Ramos (cell line): Measurements from ENCODE around the gene ERC2.

Experiments used
- in situ Hi-C: fragments of 300-500 bp; cut with MboI; formaldehyde crosslinking; loops from one replicate; pipeline ENCODE4 v1.14.3; 2022; ENCODE audit warnings: low sequenced_read_pairs; ENCODE audit not compliant: unreplicated experiment

Gene ERC2

DNA sequence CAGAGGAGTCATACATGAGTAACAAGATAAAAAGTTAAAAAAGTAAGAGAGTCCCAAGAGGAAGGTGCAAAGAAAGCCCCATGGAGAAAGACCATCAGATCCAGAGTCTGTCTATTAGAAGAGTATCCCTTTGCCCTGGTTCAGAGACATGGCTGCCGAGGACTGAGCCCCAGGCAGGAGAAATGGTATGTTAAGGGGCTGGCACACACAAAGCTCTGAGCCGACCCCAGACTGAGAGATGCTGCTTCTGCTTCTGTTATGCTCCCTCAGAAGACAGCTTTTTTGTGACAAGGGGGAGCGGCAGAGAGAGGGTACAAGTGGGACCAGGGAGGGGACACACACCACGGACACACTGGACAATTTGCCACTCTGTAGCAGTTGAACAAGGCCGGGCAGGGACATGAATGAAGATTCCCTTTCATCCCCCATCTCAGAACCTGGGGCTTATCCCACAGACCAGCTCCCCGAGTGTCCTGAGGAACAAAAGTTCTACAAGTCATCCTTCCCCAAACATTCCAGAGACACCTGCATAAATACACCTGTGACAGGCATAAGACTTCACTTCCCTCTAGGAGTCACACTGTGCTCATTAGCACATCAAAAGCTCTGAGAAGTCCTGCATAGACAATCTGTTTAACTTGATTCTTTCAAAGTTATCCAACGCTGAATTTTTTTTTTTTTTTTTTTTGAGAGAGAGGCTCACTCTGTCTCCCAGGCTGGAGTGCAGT is 819.5 kb downstream of the ERC2 start:
- in situ Hi-C loops, result no loop called here

DNA sequence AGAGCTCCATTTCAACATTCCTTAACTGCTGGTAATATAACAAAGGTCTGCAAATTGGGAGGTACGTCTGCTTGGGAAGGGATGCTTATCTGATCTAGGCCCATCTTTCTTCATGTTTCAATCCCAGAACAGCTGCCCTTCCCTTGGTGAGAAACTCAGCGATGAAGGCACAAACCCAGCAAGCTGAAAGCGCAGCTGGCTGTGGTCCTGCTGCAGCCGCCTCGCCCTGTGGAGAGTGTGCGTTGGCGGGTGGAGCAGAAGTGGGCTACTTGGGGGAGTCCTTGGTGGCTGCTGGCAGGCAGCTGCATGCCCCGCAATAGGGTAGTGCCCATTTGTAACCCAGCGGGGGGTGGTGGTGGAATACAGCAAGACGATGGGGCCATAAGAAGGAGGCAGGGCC is 820.6 kb downstream of the ERC2 start:
- in situ Hi-C loops, result no loop called here

DNA sequence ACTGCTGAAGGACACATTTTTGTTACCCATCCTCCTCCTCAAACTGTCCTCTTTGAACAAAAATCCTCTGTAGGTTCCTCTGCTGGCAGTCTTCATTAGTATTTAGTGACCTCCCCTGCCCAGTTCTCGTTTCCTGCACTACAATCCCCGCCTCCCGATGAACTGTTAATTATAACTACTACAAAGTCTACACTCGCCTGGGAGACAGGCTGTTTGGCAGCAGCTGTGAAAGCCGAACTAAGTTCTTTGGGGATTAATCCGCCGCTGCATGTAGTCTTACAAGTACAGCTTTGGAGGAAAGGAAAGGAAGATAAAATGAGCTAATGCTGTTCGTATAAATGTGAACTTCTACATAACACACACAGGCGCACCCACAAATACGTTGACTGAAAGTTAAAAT is 821.2 kb downstream of the ERC2 start:
- in situ Hi-C loops, result no loop called here

DNA sequence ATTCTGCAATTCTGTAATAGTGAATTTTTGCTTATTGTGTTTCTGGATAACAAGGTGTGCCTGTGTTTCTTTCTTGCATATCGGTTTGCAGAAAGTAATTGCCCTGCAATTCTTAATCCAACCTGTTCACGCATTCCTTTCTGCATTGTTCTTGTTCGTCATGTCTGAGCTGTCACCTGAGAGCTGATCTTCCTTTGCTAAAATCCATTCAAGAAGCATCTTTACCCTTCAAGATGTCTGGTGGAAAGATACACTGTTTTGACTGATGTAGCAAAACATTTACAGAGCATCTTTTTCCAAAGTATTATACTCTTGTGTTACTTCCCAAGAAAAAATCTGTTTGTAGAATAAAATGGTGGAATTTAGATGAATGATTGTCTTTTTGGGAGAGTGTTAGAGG is 822.1 kb downstream of the ERC2 start:
- in situ Hi-C loops, result no loop called here

GRCh38 chr3:55645422-55645821 is 822.8 kb downstream of the ERC2 start:
- in situ Hi-C loops, result no loop called here

DNA sequence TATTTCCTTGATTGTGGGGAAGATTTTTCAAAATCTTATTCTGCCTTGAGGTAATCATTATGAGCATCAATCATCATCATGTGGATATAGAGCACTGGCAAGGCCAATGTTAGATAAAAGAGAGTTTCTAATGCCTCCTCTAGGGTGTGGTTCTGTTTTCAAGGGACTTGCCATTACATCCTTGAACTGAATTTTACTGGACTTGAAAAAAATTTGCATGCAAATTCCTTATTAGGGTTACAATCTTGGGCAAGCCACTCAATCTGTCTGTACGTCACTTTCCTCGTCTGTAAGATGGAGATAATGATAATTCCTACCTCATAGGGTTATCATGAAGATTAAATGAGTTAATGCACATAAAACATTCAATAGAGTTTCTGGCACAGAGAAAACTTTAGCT is 825.0 kb downstream of the ERC2 start:
- in situ Hi-C loops, result no loop called here

- in situ Hi-C loops, result no loop called here
Observed at GRCh38 chr3:55641964-55642363, 826.3 kb downstream of the ERC2 start.

GRCh38 chr3:55639896-55640765 is 828.1 kb downstream of the ERC2 start:
- in situ Hi-C loops, result no loop called here

DNA sequence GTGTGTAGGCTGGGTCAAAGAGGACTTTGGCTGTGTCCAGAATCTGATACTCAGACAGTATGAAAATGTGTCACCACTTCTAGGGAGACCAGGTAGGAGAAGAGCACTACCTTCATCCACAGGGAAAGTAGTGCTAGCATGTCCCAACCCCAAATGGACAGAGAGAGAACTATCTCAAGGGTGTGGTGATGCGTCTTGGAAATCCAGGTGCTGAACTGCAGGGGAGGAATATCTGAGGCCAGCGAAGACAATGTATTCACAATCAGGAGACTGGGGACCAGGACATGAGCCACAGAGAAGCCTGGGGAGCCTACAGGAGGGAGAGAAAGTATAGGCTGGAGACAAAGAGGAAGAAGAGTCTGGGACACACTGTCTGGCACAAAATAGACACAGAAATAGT is 829.1 kb downstream of the ERC2 start:
- in situ Hi-C loops, result no loop called here

DNA sequence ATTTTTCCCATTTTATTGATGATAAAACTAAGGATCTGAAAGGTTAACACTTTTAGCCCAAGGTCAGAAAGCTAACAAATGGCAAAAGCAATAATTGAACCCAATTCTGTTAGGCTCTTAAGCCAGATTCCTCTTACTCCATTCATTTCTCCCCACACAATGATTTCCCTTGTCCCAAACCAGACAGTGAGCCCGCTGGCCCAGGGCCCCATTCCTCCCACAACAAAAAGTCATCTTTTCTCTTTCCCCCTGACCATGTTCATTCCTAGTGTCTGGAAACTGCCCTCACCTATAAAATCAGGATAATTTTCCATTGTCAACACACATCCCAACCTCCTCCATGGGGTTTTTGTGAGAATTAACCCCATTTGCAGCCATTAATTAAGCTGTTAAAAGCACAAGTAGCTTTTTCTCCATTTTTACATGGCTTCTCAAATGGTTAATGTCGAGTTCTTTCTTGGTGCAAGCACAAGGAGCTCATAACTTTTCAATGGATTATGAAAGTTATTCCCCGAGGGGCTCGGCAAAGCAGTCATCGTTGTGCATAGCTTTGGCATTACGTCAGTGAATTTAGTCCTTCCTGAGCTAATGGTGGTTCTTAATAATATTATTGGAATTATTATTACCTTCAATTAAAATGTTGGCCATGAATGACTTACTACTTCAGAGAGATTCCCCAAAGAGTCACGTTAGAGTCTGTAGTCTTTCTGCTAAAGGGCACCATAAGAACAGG is 830.2 kb downstream of the ERC2 start:
- in situ Hi-C loops, result no loop called here

- in situ Hi-C loops, result no loop called here
Observed at GRCh38 chr3:55636300-55637195, 831.7 kb downstream of the ERC2 start.

GRCh38 chr3:55634345-55634744 is 833.9 kb downstream of the ERC2 start:
- in situ Hi-C loops, result no loop called here

- in situ Hi-C loops, result no loop called here
Observed at GRCh38 chr3:55633333-55633732, 834.9 kb downstream of the ERC2 start.

DNA sequence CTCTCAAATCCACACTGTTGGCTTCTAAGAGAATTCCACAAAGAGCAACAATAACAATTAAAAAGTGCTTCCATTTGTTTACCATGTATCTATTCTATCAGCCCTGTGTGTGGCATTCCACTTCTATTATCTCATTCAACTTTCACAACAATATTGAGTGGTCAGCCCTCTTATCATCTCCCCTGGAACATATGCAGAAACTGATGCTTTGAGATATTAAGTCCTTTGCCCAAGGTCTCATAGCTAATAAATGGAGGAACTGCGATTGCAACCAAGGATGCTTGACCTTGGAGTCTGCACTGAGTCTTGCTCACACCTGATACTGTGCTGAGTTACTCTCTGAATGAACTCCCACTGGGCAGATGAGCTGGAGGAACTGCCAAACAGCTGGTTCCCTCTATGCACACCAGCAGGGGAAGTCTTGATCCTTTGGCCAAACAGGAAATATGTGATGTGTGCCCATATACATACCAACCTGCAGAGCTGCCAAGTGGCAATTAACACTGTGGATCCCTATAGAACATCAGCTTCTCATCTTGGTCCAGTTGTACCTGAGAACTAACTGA is 836.4 kb downstream of the ERC2 start:
- in situ Hi-C loops, result no loop called here

GRCh38 chr3:55630921-55631299 is 837.4 kb downstream of the ERC2 start:
- in situ Hi-C loops, result no loop called here

DNA sequence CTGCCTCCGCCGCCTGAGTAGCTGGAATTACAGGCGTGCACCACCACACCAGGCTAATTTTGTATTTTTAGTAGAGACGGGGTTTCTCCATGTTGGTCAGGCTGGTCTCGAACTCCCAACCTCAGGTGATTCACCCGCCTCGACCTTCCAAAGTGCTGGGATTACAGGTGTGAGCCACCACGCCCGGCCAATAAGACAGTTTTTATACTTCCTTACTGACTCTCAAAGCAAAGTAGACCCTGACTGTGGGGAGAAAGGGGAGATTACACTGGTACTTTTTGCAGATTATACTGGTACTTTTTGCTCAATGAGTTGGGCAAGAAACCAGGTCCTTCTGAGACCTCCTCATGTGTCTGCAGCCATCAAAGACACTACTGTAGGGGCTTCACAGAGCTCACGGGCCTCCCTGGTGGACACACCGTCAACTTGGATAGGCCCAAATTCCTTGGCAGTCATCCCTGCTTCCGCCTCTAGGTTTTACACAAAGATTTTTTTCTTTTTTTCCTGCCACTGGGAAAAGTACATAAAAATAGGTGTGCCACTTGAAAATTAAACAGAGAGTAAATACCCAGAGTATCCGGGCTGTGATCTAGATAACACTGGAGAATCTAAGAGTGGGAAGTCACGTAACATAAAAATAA is 837.9 kb downstream of the ERC2 start:
- in situ Hi-C loops, result no loop called here

DNA sequence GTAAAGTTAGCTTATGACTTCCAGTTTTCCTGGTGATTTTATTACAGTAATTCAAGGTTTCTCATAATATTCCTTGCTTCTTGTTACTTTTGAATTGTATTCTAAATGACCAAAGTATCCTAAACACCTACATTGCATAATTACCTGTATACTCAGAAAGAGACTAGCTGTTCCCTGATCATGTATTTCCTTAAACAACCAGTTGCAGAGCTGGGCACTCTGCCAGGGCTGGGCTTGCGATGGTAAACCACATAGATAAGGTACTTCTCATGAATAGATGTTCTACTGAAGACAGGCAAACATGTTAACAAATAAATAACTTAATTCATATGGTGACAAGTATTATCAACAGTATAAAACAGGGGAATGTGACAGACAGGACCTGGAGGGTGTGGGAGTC is 838.8 kb downstream of the ERC2 start:
- in situ Hi-C loops, result no loop called here

GRCh38 chr3:55626279-55626665 is 842.0 kb downstream of the ERC2 start:
- in situ Hi-C loops, result no loop called here

DNA sequence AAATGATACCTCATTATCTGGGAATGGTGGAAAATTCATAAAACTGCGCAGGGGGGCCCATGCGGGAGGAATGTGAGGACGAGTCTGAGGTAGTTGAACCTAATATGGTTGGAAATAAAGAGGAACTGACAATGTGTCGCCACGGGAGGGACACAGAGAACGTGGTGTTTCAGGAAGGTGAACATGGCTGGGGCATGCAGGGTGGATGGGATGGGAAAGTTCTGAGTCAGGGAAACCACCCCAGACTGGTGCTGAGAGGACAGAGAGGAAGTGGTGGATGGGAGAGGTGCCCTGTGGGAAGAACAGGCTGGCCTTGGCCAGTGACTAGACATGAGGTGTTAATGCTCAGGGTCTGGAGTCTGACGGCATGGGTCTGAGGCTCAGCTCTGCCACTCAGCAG is 844.0 kb downstream of the ERC2 start:
- in situ Hi-C loops, result no loop called here
